HPDE6-E6E7 (cell line): Measurements from ENCODE around the gene NDRG4.

Experiments
- DNase-seq: peaks from one replicate; pipeline ENCODE4 v3.0.0; 2011; ENCODE audit warnings: missing footprints; ENCODE audit errors: extremely low spot score

The NDRG4 gene

DNA sequence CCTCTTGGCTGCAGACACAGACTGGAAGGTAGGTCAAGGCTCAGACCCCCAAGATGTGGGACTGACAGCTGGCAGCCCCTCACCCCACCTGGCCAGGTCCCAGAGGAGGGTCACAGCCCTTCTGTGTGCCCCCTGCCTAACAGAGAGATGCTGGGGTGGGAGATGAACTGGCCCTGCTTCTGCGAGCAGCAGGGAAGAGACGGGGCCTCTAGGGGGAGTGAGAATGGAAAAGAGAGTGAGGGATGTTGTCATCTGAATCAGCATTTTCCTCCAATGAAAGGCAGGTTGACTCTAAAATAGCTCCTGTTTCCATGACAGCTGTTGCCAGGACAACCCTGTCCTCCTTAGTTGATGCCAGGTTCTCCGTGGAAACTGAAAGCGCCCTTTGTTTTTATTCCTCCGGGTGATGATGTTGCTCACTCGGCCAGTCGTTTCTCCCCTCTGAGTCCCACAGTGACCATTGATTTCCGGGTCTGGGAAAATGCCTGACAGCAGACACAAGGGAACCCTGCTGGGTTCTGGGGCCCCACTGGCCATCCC, 4.9 kb upstream of the NDRG4 start:
- peak; percentile 94 for DNase-seq

DNA sequence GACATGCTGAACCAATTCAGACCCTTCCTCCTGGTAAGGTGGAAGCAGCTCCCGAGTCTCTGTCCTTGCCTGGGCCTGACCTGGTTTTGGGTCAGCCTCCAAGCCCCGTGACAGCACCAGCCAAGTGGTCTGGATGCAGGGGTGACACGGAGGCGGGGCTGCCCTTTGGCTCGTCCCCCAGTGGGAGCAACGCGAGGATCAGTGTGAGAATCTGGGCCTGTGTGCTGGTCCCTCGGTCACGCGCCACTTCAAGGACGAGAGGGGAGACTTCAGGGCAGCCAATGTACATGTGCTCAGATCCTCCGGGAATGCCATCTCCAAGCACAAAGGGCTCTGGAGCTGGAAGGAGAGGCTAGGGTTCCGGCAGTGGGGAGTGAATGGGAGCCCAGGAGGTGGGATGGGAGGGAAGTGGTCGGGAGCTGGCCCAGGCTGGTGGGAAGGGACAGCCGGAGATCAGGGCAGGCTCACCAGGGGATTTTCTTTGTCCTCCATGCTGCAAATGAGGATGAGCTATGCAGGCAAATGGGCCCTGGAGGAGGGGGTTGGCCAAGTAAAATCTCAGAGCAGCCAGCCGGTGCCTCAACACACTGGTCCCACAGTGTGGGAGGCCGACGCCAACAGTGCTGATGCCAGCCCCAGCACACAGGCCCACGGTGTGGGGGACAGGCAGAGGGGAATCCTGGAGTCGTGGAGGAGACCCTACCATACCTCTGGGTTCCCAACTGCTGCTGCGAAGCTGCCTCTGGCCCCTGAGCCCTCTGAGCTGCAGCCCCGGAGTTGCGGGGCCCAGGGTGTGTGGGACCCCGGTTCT, 4.2 kb upstream of the NDRG4 start:
- DNase-seq: no peak

DNA sequence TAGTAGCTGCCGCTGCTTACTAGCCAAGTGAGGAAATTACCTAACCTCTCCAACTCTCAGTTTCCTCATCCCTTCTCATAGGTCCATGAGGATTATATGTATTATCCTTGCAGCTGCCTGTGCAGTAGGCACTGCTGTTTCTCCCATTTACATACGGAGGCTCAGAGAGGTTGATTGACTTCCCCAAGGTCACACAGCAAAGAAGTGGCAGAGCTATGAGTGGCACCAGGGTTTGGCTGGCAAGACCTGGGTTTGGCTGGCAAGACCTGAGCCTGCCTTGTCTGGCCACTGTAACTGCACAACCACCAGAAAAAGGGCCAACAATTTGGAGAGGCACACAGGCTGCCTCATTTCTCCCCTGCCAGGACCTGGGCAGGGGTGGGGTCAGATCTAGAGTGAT, 2.5 kb upstream of the NDRG4 start:
- no peak for DNase-seq

DNA sequence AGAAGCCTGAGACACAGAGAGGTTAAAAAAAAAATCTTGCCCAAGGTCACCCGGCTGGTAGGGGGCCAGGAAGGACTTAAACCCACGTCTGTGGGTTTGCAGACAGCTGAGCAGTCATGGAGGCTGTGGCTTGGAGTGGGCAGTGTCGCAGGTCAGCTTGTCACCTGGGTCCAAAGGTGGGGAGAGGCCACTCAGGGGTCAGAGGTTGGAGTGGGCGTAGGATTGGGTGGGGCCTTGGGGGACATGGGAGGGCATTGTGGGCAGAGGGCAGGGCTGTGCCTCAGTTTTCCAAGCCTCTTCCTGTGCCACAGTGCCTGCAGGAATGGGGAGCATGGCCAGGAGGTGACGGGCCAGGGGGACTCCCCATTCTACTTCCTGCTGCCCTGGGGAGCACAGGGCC, 2.0 kb upstream of the NDRG4 start:
- DNase-seq: no peak

DNA sequence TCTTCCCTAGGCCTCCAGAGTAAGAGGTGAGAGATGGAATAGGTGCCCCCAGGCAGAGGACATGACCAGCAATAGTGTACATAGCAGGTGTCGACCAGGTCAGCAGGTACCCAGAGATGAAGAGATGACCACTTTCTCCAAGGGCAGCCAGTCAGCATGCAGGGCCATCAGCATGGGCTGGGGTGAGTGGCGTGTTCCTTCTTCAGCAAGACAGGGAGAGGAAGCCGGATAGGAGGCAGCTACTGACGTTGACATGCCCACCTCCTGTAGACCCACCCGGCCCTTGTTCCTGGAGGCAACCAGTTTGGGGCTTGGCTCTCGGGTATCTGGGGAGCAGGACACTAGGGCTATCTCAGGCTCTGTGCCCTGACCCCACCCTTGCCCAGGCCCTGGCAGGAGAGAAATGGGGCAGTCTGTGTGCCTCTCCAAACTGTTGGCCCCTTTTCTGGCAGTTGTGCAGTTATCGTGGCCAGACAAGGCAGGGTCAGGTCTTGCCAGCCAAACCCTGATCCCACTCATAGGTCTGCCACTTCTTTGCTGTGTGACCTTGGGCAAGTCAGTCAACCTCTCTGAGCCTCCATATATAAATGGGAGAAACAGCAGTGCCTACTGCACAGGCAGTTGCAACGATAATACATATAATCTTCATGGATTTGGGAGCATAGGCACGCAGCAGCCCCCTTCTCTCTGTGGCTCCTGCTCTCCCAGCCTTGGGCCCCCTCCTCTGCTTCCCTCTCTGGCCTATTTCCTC, 1.4 kb upstream of the NDRG4 start:
- no peak for DNase-seq

DNA sequence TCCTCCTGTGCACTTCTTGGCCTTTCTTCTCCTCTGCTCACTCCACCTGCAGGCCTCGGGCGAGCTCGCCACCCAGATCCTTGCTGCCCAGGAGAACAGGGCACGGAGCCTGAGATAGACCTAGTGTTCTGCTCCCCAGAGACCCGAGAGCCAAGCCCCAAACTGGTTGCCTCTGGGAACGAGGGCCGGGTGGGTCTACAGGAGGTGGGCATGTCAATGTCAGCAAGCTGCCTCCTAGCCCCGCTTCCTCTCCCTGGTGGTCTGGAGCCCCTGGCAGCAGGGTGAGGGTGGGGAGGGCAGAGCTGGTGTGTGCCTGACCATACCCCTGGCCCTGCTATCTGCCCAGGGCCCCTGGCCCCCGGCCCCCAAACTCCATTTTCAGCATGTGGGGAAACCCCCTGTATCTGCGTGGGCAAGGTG, 841 bp upstream of the NDRG4 start:
- no peak for DNase-seq

DNA sequence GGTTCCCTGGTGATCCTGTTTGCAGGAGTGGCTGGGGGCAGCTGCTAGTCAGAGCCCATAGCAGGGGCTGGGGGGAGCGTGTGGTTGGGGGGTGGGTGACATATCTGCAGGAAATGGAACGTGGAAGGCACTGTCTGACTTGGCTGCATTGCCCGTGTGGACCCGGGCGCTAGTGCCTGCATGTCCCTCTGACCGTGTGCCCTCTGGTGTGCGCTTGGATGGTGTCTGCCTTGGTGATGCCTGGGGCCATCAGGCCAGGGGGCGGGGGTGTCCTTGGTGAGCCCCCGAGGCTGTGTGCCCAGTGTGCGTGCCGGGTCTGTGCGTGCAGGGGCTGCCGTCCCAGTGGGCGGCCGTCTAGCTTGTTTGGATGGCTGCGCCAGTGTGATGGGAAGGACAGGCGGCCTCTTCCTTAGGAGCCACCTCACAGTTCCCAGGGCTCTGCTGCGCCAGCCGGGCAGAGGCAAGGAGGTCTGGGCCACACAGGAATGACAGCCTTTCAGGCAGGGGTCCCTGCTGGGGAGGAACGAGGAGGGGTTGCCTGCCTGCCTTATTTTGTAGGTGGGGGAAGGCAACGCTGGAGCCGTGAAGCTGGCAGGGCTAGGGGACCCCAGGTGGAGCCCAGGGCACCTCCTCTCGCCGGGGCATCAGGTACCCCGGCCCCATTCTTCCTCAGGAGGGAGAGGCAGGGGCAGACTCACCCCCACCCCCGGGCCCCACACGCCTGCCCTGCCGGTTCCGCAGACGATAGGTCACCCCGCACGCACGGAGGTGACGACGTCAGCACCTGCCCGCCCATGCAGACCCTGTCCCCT, 693 bp downstream of the NDRG4 start:
- DNase-seq: no peak

DNA sequence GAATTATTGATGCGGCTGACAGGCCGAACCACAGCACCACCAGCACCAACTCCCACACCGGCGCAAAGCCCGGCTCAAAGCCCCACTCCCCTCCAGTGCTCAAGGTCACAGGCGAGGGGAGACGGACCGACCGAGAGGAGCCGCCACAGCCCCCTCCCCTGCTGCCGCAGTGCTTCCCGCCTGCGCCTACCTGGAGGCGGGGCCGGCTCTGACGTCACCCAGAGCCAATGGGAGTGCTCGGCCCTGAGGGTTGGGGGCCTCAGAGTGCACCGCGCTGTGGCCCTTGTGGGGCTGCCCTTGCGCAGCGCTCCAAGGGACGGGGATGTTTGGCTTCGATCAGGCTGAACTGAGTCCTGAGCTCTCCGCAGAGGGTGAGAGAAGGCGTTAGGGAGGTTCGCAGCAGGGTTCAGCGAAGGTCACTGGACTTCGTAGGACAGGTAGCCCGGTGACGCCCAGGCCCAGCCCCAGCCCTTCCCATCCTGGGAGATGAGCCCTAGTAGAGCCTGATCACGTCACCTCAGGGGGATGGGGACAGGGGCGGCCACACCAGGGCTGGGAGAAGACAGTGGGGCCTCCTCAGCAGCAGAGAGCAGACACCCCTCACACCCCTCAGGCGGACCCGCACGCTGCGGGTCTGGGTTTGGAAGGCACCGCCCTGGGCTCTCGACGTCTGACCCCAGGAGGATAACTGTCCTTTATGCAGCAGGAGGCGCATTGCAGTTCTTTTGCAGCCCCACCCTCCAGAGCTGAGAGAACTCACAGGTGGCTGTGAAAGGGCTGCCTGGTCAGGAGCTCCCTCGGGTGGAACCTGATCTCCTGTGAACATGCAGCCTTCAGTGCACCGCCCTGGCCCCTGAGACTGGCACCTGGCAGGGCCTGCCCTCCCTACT, 1.5 kb downstream of the NDRG4 start:
- no peak for DNase-seq

DNA sequence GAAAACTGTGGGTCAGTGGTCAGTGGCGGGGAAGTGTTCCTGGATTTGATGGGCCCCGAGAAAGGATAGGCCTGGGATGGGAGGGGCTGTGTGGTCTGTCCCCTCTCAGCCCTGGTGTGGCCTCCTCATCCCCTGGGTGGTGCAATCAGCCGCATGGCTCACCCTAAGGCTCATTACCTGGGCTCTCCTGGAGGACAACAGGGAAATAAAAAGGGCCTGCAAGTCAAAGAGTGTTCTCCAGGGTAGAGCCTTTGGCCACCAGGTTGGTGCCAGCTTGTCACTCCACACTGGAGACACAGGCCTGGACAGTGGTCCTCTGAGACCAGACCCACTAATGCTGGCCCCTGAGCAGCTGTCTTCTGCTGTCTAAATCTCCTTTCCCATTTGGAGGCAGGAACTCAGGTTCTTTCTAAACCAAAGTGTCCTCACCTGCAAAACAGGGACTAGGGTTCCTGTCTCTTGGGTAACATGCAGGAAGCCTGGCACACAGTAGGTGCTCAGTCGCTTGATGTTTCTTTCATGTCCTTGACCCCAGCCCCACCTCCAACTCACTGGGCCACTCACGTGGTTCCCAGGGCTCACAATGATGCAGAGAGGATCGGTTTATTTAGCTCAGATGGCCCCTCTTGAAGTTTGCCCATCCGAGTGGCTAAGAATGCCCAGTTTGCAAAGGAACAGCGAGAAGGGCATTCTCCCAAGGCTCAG, 2.4 kb downstream of the NDRG4 start:
- DNase-seq: no peak

DNA sequence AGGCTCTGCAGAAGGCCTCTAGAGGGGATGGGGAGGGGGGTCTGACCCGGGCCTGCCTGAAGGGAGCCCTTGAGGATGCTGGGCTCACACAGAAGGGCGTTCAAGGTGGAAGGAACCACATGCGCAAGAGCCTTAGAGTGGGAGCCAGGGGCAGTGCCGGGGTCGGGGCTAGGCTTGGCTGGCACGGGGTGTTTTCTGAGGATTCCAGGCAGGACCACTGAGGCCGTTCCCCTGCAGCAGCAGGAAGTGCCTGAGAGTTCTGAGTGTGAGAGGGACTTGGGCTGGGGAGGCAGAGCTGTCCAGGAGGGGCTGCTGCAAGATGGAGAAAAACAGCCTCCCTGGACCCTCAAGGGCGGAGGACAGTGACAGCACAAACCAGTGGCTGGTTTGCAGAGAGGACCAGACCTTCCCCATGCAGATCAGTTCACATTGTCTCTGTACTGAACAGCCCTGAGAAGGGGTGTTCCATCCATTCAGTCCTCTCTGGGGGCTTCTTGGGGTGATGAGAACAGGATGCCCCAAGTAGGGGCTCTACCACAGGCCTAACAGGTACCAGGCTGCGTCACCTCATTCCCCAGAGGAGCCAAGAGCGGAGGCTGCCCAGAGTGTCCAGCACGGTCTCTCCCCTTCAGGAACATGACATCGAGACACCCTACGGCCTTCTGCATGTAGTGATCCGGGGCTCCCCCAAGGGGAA, 3.4 kb downstream of the NDRG4 start:
- DNase-seq: no peak

DNA sequence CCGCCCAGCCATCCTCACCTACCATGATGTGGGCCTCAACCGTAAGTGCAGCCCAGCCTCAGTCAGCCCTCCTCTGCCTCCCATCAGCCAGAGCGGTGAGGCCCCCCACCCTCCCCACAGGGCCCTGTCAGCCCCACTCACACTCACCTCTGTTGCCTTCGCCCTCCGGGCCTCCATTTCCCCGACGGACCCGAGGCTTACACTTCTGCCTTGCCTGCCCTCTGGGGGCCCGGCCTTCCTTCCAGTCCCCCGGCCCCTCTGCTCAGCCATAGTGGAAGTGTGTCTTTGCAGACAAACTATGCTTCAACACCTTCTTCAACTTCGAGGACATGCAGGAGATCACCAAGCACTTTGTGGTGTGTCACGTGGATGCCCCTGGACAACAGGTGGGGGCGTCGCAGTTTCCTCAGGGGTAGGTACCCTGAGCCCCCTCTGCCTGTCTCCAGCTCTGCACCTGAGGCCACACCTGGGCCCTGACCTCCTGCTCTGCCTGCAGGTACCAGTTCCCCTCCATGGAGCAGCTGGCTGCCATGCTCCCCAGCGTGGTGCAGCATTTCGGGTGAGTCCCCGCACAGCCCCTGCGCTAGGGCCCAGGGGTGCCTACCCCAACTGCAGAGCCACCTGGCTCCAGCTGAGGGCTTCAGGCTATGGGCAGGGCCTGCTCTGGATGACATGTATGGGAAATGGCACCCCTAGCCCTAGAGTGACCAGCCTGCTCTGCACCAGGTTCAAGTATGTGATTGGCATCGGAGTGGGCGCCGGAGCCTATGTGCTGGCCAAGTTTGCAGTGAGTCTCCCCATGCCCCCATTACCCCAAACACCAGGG, 4.1 kb downstream of the NDRG4 start:
- no peak for DNase-seq

DNA sequence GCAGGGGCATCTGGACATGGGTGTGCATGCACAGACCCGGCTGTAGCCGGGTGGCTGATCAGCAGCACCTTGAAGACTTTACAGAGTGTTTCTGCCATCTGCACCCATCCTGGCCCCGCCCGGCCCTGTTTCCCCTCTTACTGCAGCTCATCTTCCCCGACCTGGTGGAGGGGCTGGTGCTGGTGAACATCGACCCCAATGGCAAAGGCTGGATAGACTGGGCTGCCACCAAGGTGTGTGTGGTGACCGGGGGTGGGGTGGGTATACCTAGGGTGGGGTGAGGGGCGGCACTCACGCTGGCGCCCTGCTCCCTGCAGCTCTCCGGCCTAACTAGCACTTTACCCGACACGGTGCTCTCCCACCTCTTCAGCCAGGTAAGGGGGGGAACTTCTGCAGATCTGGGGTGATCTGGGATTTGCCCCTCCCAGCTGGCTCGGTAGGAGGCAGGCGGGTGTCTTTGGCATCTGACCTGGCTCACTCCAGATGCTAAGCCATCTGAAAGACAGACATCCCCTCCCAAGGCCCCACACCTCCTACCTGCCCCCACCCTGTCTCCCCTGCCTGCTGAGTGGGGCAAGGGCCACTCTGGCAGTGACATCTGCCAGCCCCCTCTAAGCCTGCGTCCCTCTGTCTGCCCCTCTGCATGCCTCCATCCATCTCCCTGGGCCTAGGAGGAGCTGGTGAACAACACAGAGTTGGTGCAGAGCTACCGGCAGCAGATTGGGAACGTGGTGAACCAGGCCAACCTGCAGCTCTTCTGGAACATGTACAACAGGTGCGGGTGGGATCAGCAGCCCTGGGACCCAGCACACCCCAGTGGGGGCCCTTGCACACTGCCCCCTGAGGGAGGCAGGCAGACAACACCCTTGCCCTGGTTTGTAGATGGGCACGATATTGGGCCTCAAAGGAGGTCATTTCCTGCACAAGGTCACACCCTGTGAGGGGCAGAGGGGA, 6.6 kb downstream of the NDRG4 start:
- no peak for DNase-seq

DNA sequence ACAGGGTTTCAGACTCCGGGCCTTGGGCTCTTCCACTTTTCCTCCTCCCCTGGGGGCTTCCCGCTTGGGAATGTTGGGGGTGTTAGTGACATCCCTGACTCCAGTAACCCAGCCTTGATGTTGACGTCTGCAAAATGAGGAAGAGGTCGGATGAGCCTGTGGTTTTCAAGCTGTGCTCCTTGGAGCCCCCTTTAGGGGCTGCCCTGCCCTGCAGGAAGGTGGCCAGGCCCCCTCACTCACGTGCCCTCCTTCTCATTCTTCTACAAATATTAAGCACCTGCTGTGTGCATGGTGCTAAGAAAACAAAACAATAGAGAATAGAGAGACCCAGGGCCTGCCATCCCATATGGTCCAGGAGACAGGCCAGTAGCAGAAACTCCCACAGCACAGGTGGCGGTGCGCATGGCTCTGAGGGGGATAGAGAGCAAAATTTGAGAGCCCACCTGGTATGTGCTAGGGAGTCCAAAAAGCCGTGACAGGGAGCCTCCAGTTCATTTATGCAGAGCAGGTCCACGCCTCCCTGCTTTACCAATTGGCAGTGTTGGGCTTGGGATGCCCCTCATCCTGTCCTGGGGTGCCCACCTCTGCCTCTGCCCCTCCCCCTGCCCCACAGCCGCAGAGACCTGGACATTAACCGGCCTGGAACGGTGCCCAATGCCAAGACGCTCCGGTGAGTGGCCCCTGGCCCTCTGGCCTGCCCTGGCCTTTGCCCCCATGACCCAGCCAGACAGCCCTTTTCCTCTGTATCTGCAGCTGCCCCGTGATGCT, 7.4 kb downstream of the NDRG4 start:
- no peak for DNase-seq

DNA sequence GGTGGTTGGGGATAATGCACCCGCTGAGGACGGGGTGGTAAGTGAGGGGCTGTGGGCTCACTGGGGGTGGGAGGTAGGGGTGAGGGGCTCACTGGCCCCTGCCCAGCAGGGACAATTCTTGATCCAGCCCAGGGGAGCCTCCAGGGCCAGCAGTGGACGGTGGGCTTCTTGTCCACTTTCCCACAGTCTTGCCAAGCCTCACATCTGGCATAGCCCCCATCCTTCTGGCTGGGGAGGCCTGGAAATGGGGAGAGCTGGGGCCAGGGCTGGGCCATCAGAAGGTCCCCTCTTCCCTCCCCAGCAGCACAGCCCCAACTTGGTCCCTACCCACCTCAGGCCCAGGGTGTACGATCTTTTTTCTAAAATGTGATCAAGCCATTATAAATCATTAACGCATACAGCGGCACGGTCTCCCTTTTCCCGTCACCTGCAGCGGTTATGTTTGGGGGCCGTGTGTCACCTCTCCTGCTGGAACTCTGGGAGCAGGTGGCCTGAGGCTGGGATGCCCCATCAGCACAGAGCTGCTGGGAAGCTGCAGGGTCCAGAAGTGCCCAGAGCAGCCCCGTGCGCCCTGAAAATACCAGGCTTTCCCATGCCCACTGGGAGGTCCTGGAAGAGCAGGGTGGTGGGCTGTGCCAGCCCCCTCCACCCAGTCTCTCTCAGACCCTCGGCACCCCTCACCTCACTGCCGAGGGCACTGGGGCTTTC, 8.2 kb downstream of the NDRG4 start:
- DNase-seq: no peak

DNA sequence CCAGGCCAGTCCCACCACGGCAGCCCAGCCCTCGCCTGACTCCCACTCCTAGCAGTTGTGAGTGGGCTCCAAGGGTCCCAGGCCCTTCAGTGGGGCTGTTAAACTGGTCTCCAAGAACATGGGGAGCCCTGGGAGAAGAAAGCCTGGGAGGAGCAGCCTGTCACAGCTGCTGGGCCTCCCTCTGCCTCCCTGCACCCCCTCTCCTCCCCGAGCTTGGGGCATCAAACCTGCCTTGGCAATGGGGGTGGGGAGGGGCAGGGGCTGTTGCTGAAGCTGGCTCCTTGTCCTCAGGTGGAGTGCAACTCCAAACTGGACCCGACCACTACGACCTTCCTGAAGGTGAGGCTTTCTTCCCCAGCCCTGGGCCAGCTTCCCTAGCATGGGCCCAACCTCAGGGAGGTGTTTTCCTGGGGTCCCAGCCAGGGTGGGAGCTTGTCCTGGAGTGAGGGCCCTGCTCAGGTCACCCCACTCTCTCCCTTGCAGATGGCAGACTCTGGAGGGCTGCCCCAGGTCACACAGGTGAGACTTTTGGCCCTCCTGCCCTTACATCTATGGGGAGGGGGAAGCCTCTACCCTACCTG, 8.8 kb downstream of the NDRG4 start:
- DNase-seq: no peak
